ENCODE results near the gene OXTR.
A peak's percentile ranks its signal among the peaks of the same experiment; 100 is the strongest.

Gene OXTR

DNA sequence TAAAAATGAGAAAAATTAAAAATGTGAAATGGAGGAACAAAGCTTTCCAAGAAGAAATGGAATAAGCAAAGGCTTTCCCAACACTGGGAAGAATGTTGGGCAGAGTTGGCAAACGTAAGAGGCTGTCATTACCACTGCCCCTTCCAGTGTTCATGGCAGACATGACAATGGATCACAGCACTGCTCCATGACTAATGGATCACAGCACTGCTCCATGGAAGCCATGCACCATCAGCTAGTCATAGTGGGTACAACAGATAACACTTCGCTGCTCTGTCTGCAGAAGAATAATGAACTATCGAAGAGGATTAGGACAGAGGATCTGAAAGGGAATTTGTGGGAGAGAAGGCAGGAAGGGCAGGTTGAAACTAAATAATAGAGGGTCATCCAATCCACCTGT is 30.8 kb downstream of the OXTR start:
- no peaks in the 10 kb centered on the region for H3K36me3 ChIP-seq (ENCODE audit: low read depth)
- TF ChIP-seq, protein P1, sequence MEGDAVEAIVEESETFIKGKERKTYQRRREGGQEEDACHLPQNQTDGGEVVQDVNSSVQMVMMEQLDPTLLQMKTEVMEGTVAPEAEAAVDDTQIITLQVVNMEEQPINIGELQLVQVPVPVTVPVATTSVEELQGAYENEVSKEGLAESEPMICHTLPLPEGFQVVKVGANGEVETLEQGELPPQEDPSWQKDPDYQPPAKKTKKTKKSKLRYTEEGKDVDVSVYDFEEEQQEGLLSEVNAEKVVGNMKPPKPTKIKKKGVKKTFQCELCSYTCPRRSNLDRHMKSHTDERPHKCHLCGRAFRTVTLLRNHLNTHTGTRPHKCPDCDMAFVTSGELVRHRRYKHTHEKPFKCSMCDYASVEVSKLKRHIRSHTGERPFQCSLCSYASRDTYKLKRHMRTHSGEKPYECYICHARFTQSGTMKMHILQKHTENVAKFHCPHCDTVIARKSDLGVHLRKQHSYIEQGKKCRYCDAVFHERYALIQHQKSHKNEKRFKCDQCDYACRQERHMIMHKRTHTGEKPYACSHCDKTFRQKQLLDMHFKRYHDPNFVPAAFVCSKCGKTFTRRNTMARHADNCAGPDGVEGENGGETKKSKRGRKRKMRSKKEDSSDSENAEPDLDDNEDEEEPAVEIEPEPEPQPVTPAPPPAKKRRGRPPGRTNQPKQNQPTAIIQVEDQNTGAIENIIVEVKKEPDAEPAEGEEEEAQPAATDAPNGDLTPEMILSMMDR (IDR thresholded peaks at IDR 0.05; ENCODE audit: poor library complexity, severe bottlenecking), result no peak
- DNase-seq (ENCODE audit: low spot score) (no peak), ATAC-seq (ENCODE audit: low read depth) (no peak)
- no peak overlapping the region for H3K4me3 ChIP-seq (ENCODE audit: severe bottlenecking)
- no peaks in the 10 kb centered on the region for H3K27me3 ChIP-seq (ENCODE audit: insufficient read depth, poor library complexity, severe bottlenecking)
- no peaks in the 10 kb centered on the region for H3K9me3 ChIP-seq (ENCODE audit: severe bottlenecking)
- H3K4me1 ChIP-seq (ENCODE audit: insufficient read depth, poor library complexity, severe bottlenecking), result peaks cover 40% of the 10 kb centered on the region
- peak overlapping the region; percentile 92 for H3K27ac ChIP-seq (ENCODE audit: poor library complexity, severe bottlenecking)

DNA sequence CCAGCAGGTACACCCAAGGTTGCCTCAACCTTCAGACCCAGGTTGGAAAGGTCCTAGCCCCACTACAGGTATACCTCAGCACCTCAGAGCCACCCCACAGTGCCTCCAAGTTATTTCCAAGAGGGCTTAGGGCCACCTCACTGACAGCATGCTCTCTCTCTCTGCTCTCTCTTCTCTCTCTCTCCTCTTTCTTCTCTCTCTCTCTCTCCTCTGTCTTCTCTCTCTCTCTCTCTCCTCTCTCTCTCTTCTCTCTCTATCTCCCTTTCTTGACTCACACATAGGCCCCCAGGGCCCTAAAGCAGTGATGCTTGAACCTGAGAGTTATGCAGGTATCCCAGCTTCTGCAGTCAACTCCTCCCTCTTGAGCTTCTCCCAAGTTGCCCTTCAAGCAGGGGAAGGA is 31.6 kb downstream of the OXTR start:
- DNase-seq (ENCODE audit: low spot score) (no peak), ATAC-seq (ENCODE audit: low read depth) (no peak)
- Histone ChIP-seq H3K4me1 (ENCODE audit: insufficient read depth, poor library complexity, severe bottlenecking) (peaks cover 32% of the 10 kb centered on the region), H3K27me3 (ENCODE audit: insufficient read depth, poor library complexity, severe bottlenecking) (no peaks in the 10 kb centered on the region), H3K36me3 (ENCODE audit: low read depth) (no peaks in the 10 kb centered on the region), H3K27ac (ENCODE audit: poor library complexity, severe bottlenecking) (no peak overlapping the region), H3K9me3 (ENCODE audit: severe bottlenecking) (no peaks in the 10 kb centered on the region), H3K4me3 (ENCODE audit: severe bottlenecking) (no peak overlapping the region)
- TF ChIP-seq, protein P1 (IDR thresholded peaks at IDR 0.05; ENCODE audit: poor library complexity, severe bottlenecking), result no peak

DNA sequence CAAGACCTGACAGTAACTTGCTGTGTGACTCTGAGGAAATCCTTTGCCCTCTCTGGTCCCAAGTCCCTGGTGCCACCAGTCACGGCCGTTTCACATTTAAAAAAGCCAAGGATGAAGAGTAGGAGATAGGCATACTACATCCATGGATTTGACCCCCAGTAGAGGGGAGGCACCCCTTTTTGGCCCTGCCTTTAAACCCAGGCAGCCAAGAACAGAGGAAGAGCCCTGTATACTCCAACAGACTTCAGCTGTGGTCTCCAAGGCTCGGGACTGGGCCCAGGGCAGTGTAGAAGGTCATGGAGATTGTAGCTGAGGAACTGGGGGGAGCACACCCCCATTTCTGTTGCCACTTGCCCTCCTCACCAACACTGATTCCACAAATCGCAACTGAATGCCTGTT is 32.1 kb downstream of the OXTR start:
- Histone ChIP-seq H3K27me3 (ENCODE audit: insufficient read depth, poor library complexity, severe bottlenecking) (no peaks in the 10 kb centered on the region), H3K4me1 (ENCODE audit: insufficient read depth, poor library complexity, severe bottlenecking) (peaks cover 27% of the 10 kb centered on the region), H3K27ac (ENCODE audit: poor library complexity, severe bottlenecking) (no peak overlapping the region), H3K36me3 (ENCODE audit: low read depth) (no peaks in the 10 kb centered on the region), H3K9me3 (ENCODE audit: severe bottlenecking) (no peaks in the 10 kb centered on the region), H3K4me3 (ENCODE audit: severe bottlenecking) (no peak overlapping the region)
- DNase-seq (ENCODE audit: low spot score), result no peak
- TF ChIP-seq, protein P1 (IDR thresholded peaks at IDR 0.05; ENCODE audit: poor library complexity, severe bottlenecking), result no peak
- ATAC-seq (ENCODE audit: low read depth), result no peak

DNA sequence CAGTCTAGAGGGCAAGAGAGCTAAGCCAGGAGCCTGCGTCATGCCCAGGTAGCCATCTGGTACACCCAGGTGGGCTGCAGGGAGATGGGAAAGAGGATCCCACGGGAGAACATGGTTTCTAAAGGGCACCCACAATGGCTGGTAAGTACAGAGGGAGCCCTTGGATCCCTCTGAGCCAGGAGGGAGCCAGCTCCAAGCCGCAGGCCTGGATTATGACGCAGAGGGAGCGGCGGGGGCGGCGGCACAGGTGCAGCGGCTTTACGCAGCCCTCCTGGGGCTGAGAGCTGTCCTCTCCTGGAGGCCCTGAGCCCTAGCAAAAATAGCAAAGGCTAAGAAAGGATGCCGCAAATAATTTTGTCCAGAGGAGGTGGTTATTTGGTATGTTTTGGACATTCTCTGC is 33.0 kb downstream of the OXTR start:
- H3K36me3 ChIP-seq (ENCODE audit: low read depth), result no peaks in the 10 kb centered on the region
- no peak overlapping the region for H3K27ac ChIP-seq (ENCODE audit: poor library complexity, severe bottlenecking)
- TF ChIP-seq, protein P1 (IDR thresholded peaks at IDR 0.05; ENCODE audit: poor library complexity, severe bottlenecking), result no peak
- ATAC-seq (ENCODE audit: low read depth) (no peak), DNase-seq (ENCODE audit: low spot score) (no peak)
- H3K4me3 ChIP-seq (ENCODE audit: severe bottlenecking), result no peak overlapping the region
- no peaks in the 10 kb centered on the region for H3K9me3 ChIP-seq (ENCODE audit: severe bottlenecking)
- H3K27me3 ChIP-seq (ENCODE audit: insufficient read depth, poor library complexity, severe bottlenecking), result no peaks in the 10 kb centered on the region
- H3K4me1 ChIP-seq (ENCODE audit: insufficient read depth, poor library complexity, severe bottlenecking), result peaks cover 19% of the 10 kb centered on the region

DNA sequence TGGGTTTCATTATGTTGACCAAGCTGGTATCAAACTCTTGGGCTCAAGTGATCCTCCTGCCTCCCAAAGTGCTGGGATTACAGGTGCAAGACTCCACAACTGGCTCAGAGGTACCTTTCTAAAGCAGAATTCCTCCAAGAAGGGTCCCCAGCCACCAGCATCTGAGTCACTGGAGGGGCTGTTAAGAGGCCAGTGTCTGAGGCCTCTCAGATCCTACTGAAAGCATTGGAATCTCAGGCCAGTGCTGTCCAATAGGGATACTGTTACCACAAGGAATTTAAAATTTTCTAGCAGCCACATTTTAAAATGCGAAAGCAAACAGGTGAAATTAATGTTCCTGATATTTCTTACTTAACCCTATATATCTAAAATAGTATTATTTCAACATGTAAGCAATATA is 34.5 kb downstream of the OXTR start:
- Histone ChIP-seq H3K27me3 (ENCODE audit: insufficient read depth, poor library complexity, severe bottlenecking) (no peaks in the 10 kb centered on the region), H3K27ac (ENCODE audit: poor library complexity, severe bottlenecking) (no peak overlapping the region), H3K9me3 (ENCODE audit: severe bottlenecking) (no peaks in the 10 kb centered on the region), H3K4me1 (ENCODE audit: insufficient read depth, poor library complexity, severe bottlenecking) (peaks cover 6% of the 10 kb centered on the region), H3K36me3 (ENCODE audit: low read depth) (no peaks in the 10 kb centered on the region), H3K4me3 (ENCODE audit: severe bottlenecking) (no peak overlapping the region)
- DNase-seq (ENCODE audit: low spot score) (no peak), ATAC-seq (ENCODE audit: low read depth) (no peak)
- TF ChIP-seq, protein P1 (IDR thresholded peaks at IDR 0.05; ENCODE audit: poor library complexity, severe bottlenecking), result no peak

Measured in RWPE2 (cell line).